Parathyroid adenoma (tissue), 2 donors: ENCODE results near the gene CELSR1.

Experiments
- H2AFZ ChIP-seq: fragments of 300-600 bp; sonication (generic); one replicate; pipeline ENCODE4 v1.7.0; 2017; ENCODE audit warnings: antibody characterized with exemption, mild to moderate bottlenecking
- H3K27ac ChIP-seq: fragments of 300-600 bp; sonication (generic); one replicate; pipeline ENCODE4 v1.7.0; 2017
- H3K27me3 ChIP-seq: fragments of 300-600 bp; sonication (generic); one replicate; pipeline ENCODE4 v1.7.0; 2017; ENCODE audit warnings: low read length; ENCODE audit not compliant: control insufficient read depth, insufficient read depth
- H3K36me3 ChIP-seq: fragments of 300-600 bp; sonication (generic); one replicate; pipeline ENCODE4 v1.7.0; 2017; ENCODE audit warnings: low read length; ENCODE audit not compliant: control insufficient read depth, insufficient read depth
- H3K4me1 ChIP-seq: fragments of 300-600 bp; sonication (generic); one replicate; pipeline ENCODE4 v1.7.0; 2017; ENCODE audit warnings: control low read depth
- H3K4me2 ChIP-seq: fragments of 300-600 bp; sonication (generic); one replicate; pipeline ENCODE4 v1.7.0; 2017; ENCODE audit warnings: low read length
- H3K4me3 ChIP-seq: fragments of 300-600 bp; sonication (generic); one replicate; pipeline ENCODE4 v1.7.0; 2017; ENCODE audit warnings: low read depth, low read length
- H3K79me2 ChIP-seq: fragments of 300-600 bp; sonication (generic); one replicate; pipeline ENCODE4 v1.7.0; 2017; ENCODE audit warnings: control low read depth
- H3K9ac ChIP-seq: fragments of 300-600 bp; sonication (generic); one replicate; pipeline ENCODE4 v1.7.0; 2017; ENCODE audit warnings: mild to moderate bottlenecking
- H3K9me3 ChIP-seq: fragments of 300-600 bp; sonication (generic); one replicate; pipeline ENCODE4 v1.7.0; 2017; ENCODE audit warnings: low read length; ENCODE audit not compliant: control insufficient read depth
- CTCF ChIP-seq: fragments of 300-600 bp; sonication (generic); IDR thresholded peaks from one replicate; pipeline ENCODE4 v1.7.0; 2017; ENCODE audit warnings: antibody characterized with exemption, mild to moderate bottlenecking
- donor health status: primary hyperparathyroidism.

The CELSR1 gene

DNA sequence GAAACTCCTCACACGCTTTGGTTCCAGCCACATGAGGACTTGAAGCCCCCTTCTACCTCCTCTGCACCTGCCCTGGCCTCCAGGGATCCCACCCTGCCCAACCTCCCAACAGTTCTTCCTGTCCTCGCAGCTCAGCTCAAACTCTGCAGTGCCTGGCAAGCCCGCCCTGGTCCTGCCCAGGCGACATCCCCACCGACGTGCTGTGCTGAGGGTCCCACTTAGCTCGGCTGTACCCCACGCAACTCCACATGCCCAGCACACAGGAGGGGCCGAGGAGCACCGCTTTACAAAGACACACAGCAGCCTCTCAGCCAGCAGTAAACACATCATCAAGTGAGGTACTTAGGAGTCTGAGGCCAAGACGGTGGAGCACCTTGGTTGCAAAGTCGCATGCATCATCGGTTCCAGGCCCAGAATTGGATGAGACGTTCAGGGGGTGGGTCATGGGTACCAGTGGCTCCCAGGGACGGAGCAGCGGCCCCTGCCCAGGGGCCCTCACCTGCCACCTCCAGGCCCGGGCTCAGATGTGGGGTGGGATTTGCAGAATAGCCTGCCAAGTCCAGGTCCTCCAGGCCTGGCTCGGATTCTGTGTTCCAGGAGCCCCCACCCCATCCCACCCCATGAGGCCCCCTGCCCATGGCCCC is 72.6 kb downstream of the CELSR1 start:
- H3K9me3 ChIP-seq = no peaks in the 10 kb centered on the region
- no peaks in the 10 kb centered on the region for H3K27me3 ChIP-seq
- no peak overlapping the region for H3K4me2 ChIP-seq
- H3K27ac ChIP-seq = no peak overlapping the region
- H2AFZ ChIP-seq = no peak overlapping the region
- H3K4me1 ChIP-seq = no peaks in the 10 kb centered on the region
- no peak overlapping the region for H3K4me3 ChIP-seq
- H3K36me3 ChIP-seq = no peaks in the 10 kb centered on the region
- no peak for TF ChIP-seq CTCF
- no peak overlapping the region for H3K9ac ChIP-seq
- no peaks in the 10 kb centered on the region for H3K79me2 ChIP-seq

- Histone ChIP-seq H3K4me3 (no peak overlapping the region), H3K27me3 (no peaks in the 10 kb centered on the region), H3K4me2 (no peak overlapping the region), H2AFZ (no peak overlapping the region), H3K4me1 (no peaks in the 10 kb centered on the region), H3K36me3 (no peaks in the 10 kb centered on the region), H3K79me2 (no peaks in the 10 kb centered on the region), H3K9ac (no peak overlapping the region), H3K9me3 (no peaks in the 10 kb centered on the region), H3K27ac (no peak overlapping the region)
- no peak for TF ChIP-seq CTCF
These were observed 73.1 kb downstream of the CELSR1 start for GRCh38 chr22:46464296-46464695.

DNA sequence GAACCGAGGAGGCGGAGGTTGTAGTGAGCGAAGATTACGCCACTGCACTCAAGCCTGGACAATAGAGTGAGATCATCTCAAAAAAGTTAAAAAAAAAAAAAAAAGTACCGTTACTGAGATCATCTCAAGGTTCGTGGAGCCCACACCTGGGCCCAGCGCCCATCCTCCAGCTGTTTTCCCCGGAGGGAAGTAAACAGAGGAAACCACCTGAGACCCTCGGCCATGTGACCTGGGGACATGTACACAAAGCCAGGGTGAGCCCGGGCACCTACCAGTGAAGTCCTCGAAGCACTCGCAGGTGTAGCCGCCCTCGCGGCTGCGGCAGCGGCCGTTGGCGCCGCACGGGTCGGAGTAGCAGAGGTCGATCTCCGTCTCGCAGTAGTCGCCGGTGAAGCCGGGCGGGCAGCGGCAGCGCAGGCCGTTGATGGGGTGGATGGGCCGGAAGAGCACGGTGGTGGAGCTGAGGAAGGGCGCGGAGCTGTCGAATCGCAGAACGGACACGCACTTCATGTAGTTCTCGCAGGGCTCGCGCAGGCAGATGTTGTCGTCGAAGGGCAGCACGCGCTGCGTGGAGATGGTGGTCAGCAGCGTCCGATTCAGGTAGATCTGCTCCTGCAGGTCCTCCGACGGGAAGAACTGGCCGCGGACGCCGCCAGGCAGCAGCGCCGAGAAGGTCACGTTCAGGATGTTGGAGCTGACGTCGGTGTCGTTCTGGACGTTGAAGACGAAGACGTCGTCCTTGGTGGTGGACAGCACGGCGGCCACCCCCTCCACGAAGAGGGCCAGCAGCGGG is 73.8 kb downstream of the CELSR1 start:
- Histone ChIP-seq H3K4me1 (no peaks in the 10 kb centered on the region), H3K27me3 (no peaks in the 10 kb centered on the region), H2AFZ (no peak overlapping the region), H3K79me2 (no peaks in the 10 kb centered on the region), H3K9ac (no peak overlapping the region), H3K36me3 (no peaks in the 10 kb centered on the region), H3K4me2 (no peak overlapping the region), H3K27ac (no peak overlapping the region), H3K4me3 (no peak overlapping the region), H3K9me3 (no peaks in the 10 kb centered on the region)
- no peak for TF ChIP-seq CTCF

DNA sequence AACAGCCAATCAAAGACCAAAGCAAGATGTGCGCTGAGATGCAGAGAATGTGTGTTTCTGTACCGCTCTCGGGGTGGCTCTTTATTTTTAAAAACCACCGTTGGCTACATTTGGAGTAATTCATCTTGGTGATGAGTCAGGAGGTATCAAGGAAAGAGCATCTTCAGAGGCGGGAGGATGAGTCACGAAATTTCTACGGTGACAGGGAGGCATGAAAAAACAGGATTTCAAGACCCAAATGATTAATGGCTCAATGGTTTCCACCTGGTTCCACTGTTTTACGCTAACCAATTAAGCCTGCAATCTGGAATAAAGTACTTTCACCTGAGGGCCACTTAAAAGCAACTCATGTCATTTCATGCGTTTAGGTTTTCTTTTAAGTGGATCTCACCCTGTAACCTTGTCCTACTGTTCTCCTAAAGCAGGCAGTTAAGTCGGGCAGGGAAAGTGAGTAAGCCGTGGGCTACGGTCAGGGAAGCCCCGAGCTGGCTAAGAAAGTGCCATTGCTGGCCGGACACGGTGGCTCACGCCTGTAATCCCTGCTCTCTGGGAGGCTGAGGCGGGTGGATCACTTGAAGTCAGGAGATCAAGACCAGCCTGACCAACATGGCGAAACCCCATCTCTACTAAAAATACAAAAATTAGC is 74.6 kb downstream of the CELSR1 start:
- Histone ChIP-seq H3K9me3 (no peaks in the 10 kb centered on the region), H3K36me3 (no peaks in the 10 kb centered on the region), H3K4me1 (no peaks in the 10 kb centered on the region), H3K27me3 (no peaks in the 10 kb centered on the region), H3K9ac (no peak overlapping the region), H3K79me2 (no peaks in the 10 kb centered on the region), H3K4me2 (no peak overlapping the region), H3K27ac (no peak overlapping the region), H2AFZ (no peak overlapping the region), H3K4me3 (no peak overlapping the region)
- TF ChIP-seq CTCF = no peak
